IMR-90 (cell line): Measurements from ENCODE around the gene STK36. TPM values are rescaled to one million over a fixed set of nuclear protein-coding genes. Genes with fewer than 3 reads are reported as not detected.

Experiments
- ATAC-seq: fragments of 200-7000 bp; cut with Tn5 transposase; 2 replicates; pipeline ENCODE4 v1.9.1; 2020; ENCODE audit warnings: low read depth, mild to moderate bottlenecking, moderate library complexity
- BruUV-seq: library from RNA; stranded (reverse); fragments of 400-500 nt; replicated peaks from 2 replicates; lab custom pipeline; 2021; lab: Mats Ljungman, UMichigan
- CTCF ChIA-PET: fragments of 300-600 bp; formaldehyde crosslinking; extraction: SDS; loops from one replicate; lab custom pipeline; 2021; ENCODE audit warnings: antibody characterized with exemption; lab: Yijun Ruan, JAX
- POLR2A ChIA-PET: fragments of 300-600 bp; sonication (Branson Sonifier 250); formaldehyde crosslinking; loops from one replicate; lab custom pipeline; 2022; ENCODE audit warnings: antibody characterized with exemption; ENCODE audit not compliant: unreplicated experiment; lab: Charles Lee
- DNase-seq: peaks from one replicate; pipeline ENCODE4 v3.0.0; 2013
- H2AFZ ChIP-seq: replicated peaks from 2 replicates; pipeline ENCODE3; 2013; ENCODE audit warnings: low read length, mild to moderate bottlenecking; ENCODE audit not compliant: poor library complexity
- H2AK5ac ChIP-seq: 2 replicates; pipeline ENCODE4 v1.6.1; 2013; ENCODE audit warnings: low read depth, low read length, inconsistent platforms
- H2AK9ac ChIP-seq: replicated peaks from 2 replicates; pipeline ENCODE3; 2013; ENCODE audit warnings: mild to moderate bottlenecking, low read depth, low read length, moderate library complexity; ENCODE audit not compliant: poor library complexity
- H2BK120ac ChIP-seq: 2 replicates; pipeline ENCODE4 v1.6.1; 2013; ENCODE audit warnings: low read depth, low read length, inconsistent platforms
- H2BK15ac ChIP-seq: 3 replicates; pipeline ENCODE4 v1.6.1; 2013; ENCODE audit warnings: low read depth, low read length, inconsistent platforms
- H2BK20ac ChIP-seq: 2 replicates; pipeline ENCODE4 v1.6.1; 2013; ENCODE audit warnings: low read depth, mild to moderate bottlenecking, inconsistent platforms, low read length, moderate library complexity
- H2BK5ac ChIP-seq: 2 replicates; pipeline ENCODE4 v1.6.1; 2013; ENCODE audit warnings: mild to moderate bottlenecking, low read depth, low read length, inconsistent platforms; ENCODE audit not compliant: poor library complexity, severe bottlenecking
- H3K14ac ChIP-seq: replicated peaks from 2 replicates; pipeline ENCODE4 v1.6.1; 2013; ENCODE audit warnings: low read depth, low read length, inconsistent platforms
- H3K18ac ChIP-seq: 2 replicates; pipeline ENCODE4 v1.6.1; 2013; ENCODE audit warnings: low read depth, low read length, control low read depth
- H3K23ac ChIP-seq: 2 replicates; pipeline ENCODE4 v1.6.1; 2013; ENCODE audit warnings: low read depth, low read length, inconsistent platforms
- H3K27ac ChIP-seq: 2 replicates; pipeline ENCODE4 v1.5.1; 2013; ENCODE audit warnings: mild to moderate bottlenecking, control low read depth, low read length; ENCODE audit not compliant: insufficient read depth
- H3K27me3 ChIP-seq: 2 replicates; pipeline ENCODE4 v1.6.1; 2013; ENCODE audit warnings: low read length; ENCODE audit not compliant: control insufficient read depth, insufficient read depth
- H3K36me3 ChIP-seq: 2 replicates; pipeline ENCODE4 v1.6.1; 2013; ENCODE audit warnings: low read length, mixed read lengths; ENCODE audit not compliant: control insufficient read depth, insufficient read depth
- H3K4ac ChIP-seq: 2 replicates; pipeline ENCODE4 v1.6.1; 2013; ENCODE audit warnings: low read depth, low read length, inconsistent platforms
- H3K4me1 ChIP-seq: 2 replicates; pipeline ENCODE4 v1.6.1; 2013; ENCODE audit warnings: low read length, mixed read lengths; ENCODE audit not compliant: control insufficient read depth, insufficient read depth
- H3K4me2 ChIP-seq: 2 replicates; pipeline ENCODE4 v1.6.1; 2013; ENCODE audit warnings: low read depth, mild to moderate bottlenecking, control low read depth, low read length, moderate library complexity
- H3K4me3 ChIP-seq: 2 replicates; pipeline ENCODE4 v1.5.1; 2013; ENCODE audit warnings: low read depth, mild to moderate bottlenecking, control low read depth, low read length, moderate library complexity; ENCODE audit not compliant: insufficient read depth
- H3K56ac ChIP-seq: 2 replicates; pipeline ENCODE4 v1.6.1; 2013; ENCODE audit warnings: low read length, inconsistent platforms; ENCODE audit not compliant: insufficient read depth; ENCODE audit errors: extremely low read depth
- H3K79me1 ChIP-seq, 2 experiments: 2 replicates each; pipeline ENCODE4 v1.6.1; 2013; ENCODE audit warnings: low read length in 2 of 2, inconsistent platforms in 1 of 2, low read depth in 1 of 2
- H3K9ac ChIP-seq: 2 replicates; pipeline ENCODE4 v1.6.1; 2013; ENCODE audit warnings: low read depth, low read length, control low read depth
- H3K9me1 ChIP-seq: 2 replicates; pipeline ENCODE4 v1.6.1; 2013; ENCODE audit warnings: low read length, inconsistent platforms; ENCODE audit not compliant: insufficient read depth
- H3K9me3 ChIP-seq: 2 replicates; pipeline ENCODE4 v1.6.1; 2013; ENCODE audit warnings: low read length; ENCODE audit not compliant: control insufficient read depth, insufficient read depth
- H4K20me1 ChIP-seq: 2 replicates; pipeline ENCODE4 v1.6.1; 2013; ENCODE audit warnings: low read length, inconsistent platforms; ENCODE audit not compliant: insufficient read depth
- H4K5ac ChIP-seq: 2 replicates; pipeline ENCODE4 v1.6.1; 2013; ENCODE audit warnings: mild to moderate bottlenecking, low read depth, low read length, control low read depth
- H4K8ac ChIP-seq, 2 experiments: 2 replicates each; pipeline ENCODE4 v1.6.1; 2013; ENCODE audit warnings: low read depth in 2 of 2, low read length in 2 of 2, control low read depth in 1 of 2, inconsistent platforms in 1 of 2
- H4K91ac ChIP-seq: 2 replicates; pipeline ENCODE4 v1.6.1; 2013; ENCODE audit warnings: low read depth, low read length, inconsistent platforms; ENCODE audit not compliant: insufficient read depth
- BHLHE40 ChIP-seq: fragments of 150-350 bp; IDR thresholded peaks from 2 replicates; pipeline ENCODE4 v1.6.1; 2016; ENCODE audit warnings: mild to moderate bottlenecking, low read depth, low read length
- CEBPB ChIP-seq: IDR thresholded peaks from 2 replicates; pipeline ENCODE4 v1.6.1; 2012; ENCODE audit warnings: low read depth, low read length, improper control_type of control experiment
- CHD1 ChIP-seq: IDR thresholded peaks from 2 replicates; pipeline ENCODE4 v1.6.1; 2012; ENCODE audit warnings: low read depth, low read length, improper control_type of control experiment
- FOS ChIP-seq: fragments of 150-350 bp; IDR thresholded peaks from 2 replicates; pipeline ENCODE4 v1.6.1; 2016; ENCODE audit warnings: low read depth, low read length
- MAZ ChIP-seq: IDR thresholded peaks from 2 replicates; pipeline ENCODE4 v1.6.1; 2012; ENCODE audit warnings: low read depth, mild to moderate bottlenecking, low read length, improper control_type of control experiment, moderate library complexity, borderline replicate concordance
- MXI1 ChIP-seq: IDR thresholded peaks from 2 replicates; pipeline ENCODE4 v1.6.1; 2012; ENCODE audit warnings: low read depth, mild to moderate bottlenecking, low read length, moderate library complexity, borderline replicate concordance
- NFE2L2 ChIP-seq: fragments of 150-350 bp; IDR thresholded peaks from 2 replicates; pipeline ENCODE4 v1.6.1; 2016; ENCODE audit warnings: low read depth, mild to moderate bottlenecking, low read length
- POLR2A ChIP-seq: IDR thresholded peaks from 2 replicates; pipeline ENCODE4 v1.6.1; 2012; ENCODE audit warnings: mild to moderate bottlenecking, low read depth, low read length
- RAD21 ChIP-seq: IDR thresholded peaks from 2 replicates; pipeline ENCODE4 v1.6.1; 2012; ENCODE audit warnings: low read length, improper control_type of control experiment
- RFX5 ChIP-seq: IDR thresholded peaks from 2 replicates; pipeline ENCODE4 v1.8.0; 2012; ENCODE audit warnings: low read depth, mild to moderate bottlenecking, low read length, moderate library complexity
- SMC3 ChIP-seq: fragments of 150-350 bp; IDR thresholded peaks from 2 replicates; pipeline ENCODE4 v1.6.1; 2016; ENCODE audit warnings: low read depth, mild to moderate bottlenecking, antibody characterized with exemption, low read length, moderate library complexity
- WGBS, 2 experiments: methylation state at CpG; one replicate each; pipeline versions ENCODE4 v1.1.5 to v1.1.7; 2013; ENCODE audit warnings: missing lambda C conversion rate in 2 of 2; ENCODE audit not compliant: insufficient read length in 1 of 2; ENCODE audit errors: extremely low coverage in 2 of 2; 5-methylcytosine and 5-hydroxymethylcytosine counted together
- dilution Hi-C: fragments of 300-500 bp; cut with HindIII; formaldehyde crosslinking; loops from one replicate; pipeline ENCODE4 v1.14.3; 2018; ENCODE audit warnings: low sequenced_read_pairs; ENCODE audit not compliant: unreplicated experiment
- in situ Hi-C: fragments of 300-500 bp; cut with MboI; formaldehyde crosslinking; loops from 3 replicates; pipeline ENCODE4 v1.14.3; 2019; ENCODE audit warnings: low sequenced_read_pairs, inconsistent platforms, mixed read lengths
- intact Hi-C: fragments of 100-400 bp; cut with micrococcal nuclease; formaldehyde crosslinking; loops from 2 replicates; pipeline ENCODE4 v1.10.0; 2022
- polyA plus RNA-seq, 3 experiments: library from polyadenylated mRNA; depleted of rRNA; stranded (reverse); fragments of >200 nt; gene quantifications; 2 replicates each; pipeline ENCODE4 v1.2.3, GENCODE V29; 2012; ENCODE audit warnings: low replicate concordance in 1 of 3
- total RNA-seq: library from RNA; depleted of rRNA; stranded (reverse); fragments of >200 nt; gene quantifications from 2 replicates; pipeline ENCODE4 v1.2.3, GENCODE V29; 2012
- TF ChIP-seq, protein P1 (sequence below): fragments of 150-350 bp; IDR thresholded peaks from 2 replicates; pipeline ENCODE4 v1.6.1; 2017; ENCODE audit warnings: mild to moderate bottlenecking, antibody characterized with exemption, low read length, low read depth
- TF ChIP-seq, protein P2 (sequence below): conservative IDR thresholded peaks from 2 replicates; pipeline ENCODE4 v1.5.1; 2012; ENCODE audit warnings: mild to moderate bottlenecking, low read depth, low read length, improper control_type of control experiment
- TF ChIP-seq, protein P3 (sequence below): fragments of 150-350 bp; IDR thresholded peaks from 2 replicates; pipeline ENCODE4 v1.6.1; 2016; ENCODE audit warnings: low read depth, mild to moderate bottlenecking, low read length, moderate library complexity, borderline replicate concordance

STK36 gene
- total and polyA plus RNA-seq, 2 of the 4 experiments (the other 2 are of a cell fraction): 17.6 to 44.5 TPM

DNA sequence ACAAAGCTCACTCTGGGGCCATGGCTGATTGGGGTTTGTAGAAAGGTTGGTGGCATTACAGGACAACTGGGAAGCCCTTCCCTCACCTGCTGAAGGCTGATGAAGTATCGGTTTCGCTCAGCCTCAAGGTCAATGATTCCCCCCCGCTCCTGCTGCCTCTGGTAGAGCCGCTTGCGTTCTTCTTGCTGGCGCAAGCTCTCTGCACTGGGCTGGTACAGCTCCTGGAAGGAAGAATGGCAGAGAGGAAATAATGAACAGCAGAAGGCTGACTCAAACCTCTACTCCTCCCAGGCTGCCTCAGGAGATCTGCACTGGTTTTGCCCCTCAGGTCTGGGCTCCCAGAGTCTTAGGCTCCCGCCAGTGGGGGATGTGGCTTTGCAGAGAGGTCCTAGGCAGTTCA is 7.2 kb upstream of the STK36 start:
- intact Hi-C loops: no loop called here
- H2BK5ac ChIP-seq: no peak overlapping the region
- H2AK9ac ChIP-seq: no peak overlapping the region
- H4K5ac ChIP-seq: no peak overlapping the region
- H3K9me3 ChIP-seq: no peaks in the 10 kb centered on the region
- ChIA-PET CTCF (interaction anchor here (0.5 kb wide), 1 partner anchor 108 kb away, joined by 3 read pairs; no protein-coding TSS in a partner anchor), POLR2A (no interaction called here)
- TF ChIP-seq SMC3: no peak
- TF ChIP-seq FOS: no peak
- no peak for TF ChIP-seq MAZ
- no peak for TF ChIP-seq CEBPB
- TF ChIP-seq CHD1: no peak
- no peak for TF ChIP-seq BHLHE40
- no peak for TF ChIP-seq NFE2L2
- no peak for TF ChIP-seq RAD21
- TF ChIP-seq, protein P1, sequence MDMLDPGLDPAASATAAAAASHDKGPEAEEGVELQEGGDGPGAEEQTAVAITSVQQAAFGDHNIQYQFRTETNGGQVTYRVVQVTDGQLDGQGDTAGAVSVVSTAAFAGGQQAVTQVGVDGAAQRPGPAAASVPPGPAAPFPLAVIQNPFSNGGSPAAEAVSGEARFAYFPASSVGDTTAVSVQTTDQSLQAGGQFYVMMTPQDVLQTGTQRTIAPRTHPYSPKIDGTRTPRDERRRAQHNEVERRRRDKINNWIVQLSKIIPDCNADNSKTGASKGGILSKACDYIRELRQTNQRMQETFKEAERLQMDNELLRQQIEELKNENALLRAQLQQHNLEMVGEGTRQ: no peak
- TF ChIP-seq POLR2A: no peak
- TF ChIP-seq, protein P2, sequence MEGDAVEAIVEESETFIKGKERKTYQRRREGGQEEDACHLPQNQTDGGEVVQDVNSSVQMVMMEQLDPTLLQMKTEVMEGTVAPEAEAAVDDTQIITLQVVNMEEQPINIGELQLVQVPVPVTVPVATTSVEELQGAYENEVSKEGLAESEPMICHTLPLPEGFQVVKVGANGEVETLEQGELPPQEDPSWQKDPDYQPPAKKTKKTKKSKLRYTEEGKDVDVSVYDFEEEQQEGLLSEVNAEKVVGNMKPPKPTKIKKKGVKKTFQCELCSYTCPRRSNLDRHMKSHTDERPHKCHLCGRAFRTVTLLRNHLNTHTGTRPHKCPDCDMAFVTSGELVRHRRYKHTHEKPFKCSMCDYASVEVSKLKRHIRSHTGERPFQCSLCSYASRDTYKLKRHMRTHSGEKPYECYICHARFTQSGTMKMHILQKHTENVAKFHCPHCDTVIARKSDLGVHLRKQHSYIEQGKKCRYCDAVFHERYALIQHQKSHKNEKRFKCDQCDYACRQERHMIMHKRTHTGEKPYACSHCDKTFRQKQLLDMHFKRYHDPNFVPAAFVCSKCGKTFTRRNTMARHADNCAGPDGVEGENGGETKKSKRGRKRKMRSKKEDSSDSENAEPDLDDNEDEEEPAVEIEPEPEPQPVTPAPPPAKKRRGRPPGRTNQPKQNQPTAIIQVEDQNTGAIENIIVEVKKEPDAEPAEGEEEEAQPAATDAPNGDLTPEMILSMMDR: no peak
- TF ChIP-seq, protein P3, sequence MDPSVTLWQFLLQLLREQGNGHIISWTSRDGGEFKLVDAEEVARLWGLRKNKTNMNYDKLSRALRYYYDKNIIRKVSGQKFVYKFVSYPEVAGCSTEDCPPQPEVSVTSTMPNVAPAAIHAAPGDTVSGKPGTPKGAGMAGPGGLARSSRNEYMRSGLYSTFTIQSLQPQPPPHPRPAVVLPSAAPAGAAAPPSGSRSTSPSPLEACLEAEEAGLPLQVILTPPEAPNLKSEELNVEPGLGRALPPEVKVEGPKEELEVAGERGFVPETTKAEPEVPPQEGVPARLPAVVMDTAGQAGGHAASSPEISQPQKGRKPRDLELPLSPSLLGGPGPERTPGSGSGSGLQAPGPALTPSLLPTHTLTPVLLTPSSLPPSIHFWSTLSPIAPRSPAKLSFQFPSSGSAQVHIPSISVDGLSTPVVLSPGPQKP: no peak
- TF ChIP-seq MXI1: no peak
- no peak for TF ChIP-seq RFX5
- no peak overlapping the region for H2BK20ac ChIP-seq
- WGBS, 2 experiments: no CpG with 5 or more reads among the region's 7 CpGs
- ATAC-seq (no peak), DNase-seq (no peak)
- H3K27ac ChIP-seq: no peak overlapping the region
- no peak overlapping the region for H3K23ac ChIP-seq
- BruUV-seq: no TSS peak
- no peak overlapping the region for H2BK120ac ChIP-seq
- no peak overlapping the region for H2BK15ac ChIP-seq
- H3K14ac ChIP-seq: no peak overlapping the region
- H3K9me1 ChIP-seq: peaks cover 8% of the 10 kb centered on the region; the same call in 1 of the 2 replicates
- H4K20me1 ChIP-seq: peaks cover 8% of the 10 kb centered on the region; the same call in 1 of the 2 replicates
- dilution Hi-C loops: no loop called here
- no peak overlapping the region for H3K4me3 ChIP-seq
- H3K9ac ChIP-seq: no peak overlapping the region
- H4K91ac ChIP-seq: no peak overlapping the region
- no peak overlapping the region for H2AK5ac ChIP-seq
- H3K4me1 ChIP-seq: peaks cover 3% of the 10 kb centered on the region; the same call in 1 of the 2 replicates
- H3K18ac ChIP-seq: no peak overlapping the region
- no peak overlapping the region for H2AFZ ChIP-seq
- in situ Hi-C loops: no loop called here
- H3K79me1 ChIP-seq: peaks cover 37 to 40% of the 10 kb centered on the region in 2 experiments
- no peak overlapping the region for H3K4ac ChIP-seq
- H3K36me3 ChIP-seq: peaks cover 57% of the 10 kb centered on the region
- no peak overlapping the region for H4K8ac ChIP-seq
- H3K4me2 ChIP-seq: no peak overlapping the region
- no peaks in the 10 kb centered on the region for H3K27me3 ChIP-seq
- H3K56ac ChIP-seq: no peak overlapping the region
